OCI-LY7 (cell line): ENCODE measurements around the gene KLF2. TPM values are rescaled to one million over a fixed set of nuclear protein-coding genes. Genes with fewer than 3 reads are reported as not detected.

Source experiments
- BruUV-seq: library from RNA; stranded (reverse); fragments of 400-500 nt; replicated peaks from 2 replicates; lab custom pipeline; 2021; lab: Mats Ljungman, UMichigan
- CTCF ChIA-PET: fragments of 300-600 bp; sonication (Branson Sonifier 250); formaldehyde crosslinking; loops from one replicate; lab custom pipeline; 2022; ENCODE audit warnings: antibody characterized with exemption; ENCODE audit not compliant: unreplicated experiment; lab: Charles Lee
- POLR2A ChIA-PET: fragments of 300-600 bp; sonication (Branson Sonifier 250); formaldehyde crosslinking; loops from one replicate; lab custom pipeline; 2022; ENCODE audit warnings: antibody characterized with exemption; lab: Charles Lee
- DNase-seq: peaks from one replicate; pipeline ENCODE4 v3.0.0-alpha.2; 2015; ENCODE audit warnings: low spot score
- H2AFZ ChIP-seq: fragments of 200-600 bp; sonication (generic), shearing (Covaris generic); 2 replicates; pipeline ENCODE4 v1.6.1; 2014; ENCODE audit warnings: mild to moderate bottlenecking, antibody characterized with exemption, low read length, moderate library complexity
- H3K27ac ChIP-seq: fragments of 200-600 bp; sonication (generic); 2 replicates; pipeline ENCODE4 v1.5.1; 2014; ENCODE audit warnings: mixed run types, low read depth, mild to moderate bottlenecking, moderate library complexity, low read length, inconsistent platforms; ENCODE audit not compliant: poor library complexity, severe bottlenecking
- H3K36me3 ChIP-seq: fragments of 200-600 bp; sonication (generic); 2 replicates; pipeline ENCODE4 v1.6.1; 2014; ENCODE audit warnings: mild to moderate bottlenecking, antibody characterized with exemption, low read length, moderate library complexity, mixed read lengths; ENCODE audit not compliant: insufficient read depth
- H3K4me1 ChIP-seq: fragments of 200-600 bp; sonication (generic); 2 replicates; pipeline ENCODE4 v1.5.1; 2014; ENCODE audit warnings: mild to moderate bottlenecking, low read length; ENCODE audit not compliant: insufficient read depth, poor library complexity, severe bottlenecking
- H3K4me2 ChIP-seq: fragments of 200-600 bp; sonication (generic); 2 replicates; pipeline ENCODE4 v1.6.1; 2014; ENCODE audit warnings: mild to moderate bottlenecking, low read length
- H3K4me3 ChIP-seq: fragments of 200-600 bp; sonication (generic); 2 replicates; pipeline ENCODE4 v1.5.1; 2014; ENCODE audit warnings: mild to moderate bottlenecking, low read depth, low read length; ENCODE audit not compliant: poor library complexity, severe bottlenecking
- H3K79me2 ChIP-seq: fragments of 200-600 bp; sonication (generic); 2 replicates; pipeline ENCODE4 v1.6.1; 2016; ENCODE audit warnings: low read depth, mild to moderate bottlenecking, low read length, moderate library complexity, mixed read lengths; ENCODE audit not compliant: insufficient read depth
- H3K9me2 ChIP-seq: fragments of 200-600 bp; sonication (generic); 2 replicates; pipeline ENCODE4 v1.6.1; 2016; ENCODE audit warnings: mild to moderate bottlenecking, low read length, mixed read lengths; ENCODE audit not compliant: insufficient read depth
- H3K9me3 ChIP-seq: fragments of 200-600 bp; sonication (generic); 2 replicates; pipeline ENCODE4 v1.6.1; 2014; ENCODE audit warnings: mild to moderate bottlenecking, mixed run types, low read length, mixed read lengths
- H4K20me1 ChIP-seq: fragments of 200-600 bp; sonication (generic); 2 replicates; pipeline ENCODE4 v1.6.1; 2014; ENCODE audit warnings: mild to moderate bottlenecking, antibody characterized with exemption, low read length, moderate library complexity, mixed read lengths; ENCODE audit not compliant: insufficient read depth
- EZH2phosphoT487 ChIP-seq: fragments of 200-600 bp; sonication (generic); IDR thresholded peaks from 2 replicates; pipeline ENCODE4 v1.6.1; 2018; ENCODE audit warnings: low read depth, borderline replicate concordance, mild to moderate bottlenecking, mixed run types, antibody characterized with exemption, low read length, moderate library complexity, mixed read lengths
- intact Hi-C: fragments of 100-400 bp; cut with micrococcal nuclease; formaldehyde crosslinking; loops from one replicate; pipeline ENCODE4 v1.10.0; 2022; ENCODE audit not compliant: unreplicated experiment
- total RNA-seq, 2 experiments: library from RNA; depleted of rRNA in 1 of 2; stranded (reverse); fragments of >200 nt in 1 of 2; shearing (Covaris generic) in 1 of 2; gene quantifications; 2 replicates each; pipeline ENCODE4 v1.2.3, GENCODE V29; 2014 to 2022
- TF ChIP-seq, protein P1 (sequence below): fragments of 200-600 bp; sonication (generic); conservative IDR thresholded peaks from 2 replicates; pipeline ENCODE4 v1.5.1; 2014; ENCODE audit warnings: mild to moderate bottlenecking, antibody characterized with exemption, low read length, moderate library complexity, mixed read lengths

KLF2 gene
- total RNA-seq, 2 experiments from 2014 or later = 6.2 to 8.6 TPM

DNA sequence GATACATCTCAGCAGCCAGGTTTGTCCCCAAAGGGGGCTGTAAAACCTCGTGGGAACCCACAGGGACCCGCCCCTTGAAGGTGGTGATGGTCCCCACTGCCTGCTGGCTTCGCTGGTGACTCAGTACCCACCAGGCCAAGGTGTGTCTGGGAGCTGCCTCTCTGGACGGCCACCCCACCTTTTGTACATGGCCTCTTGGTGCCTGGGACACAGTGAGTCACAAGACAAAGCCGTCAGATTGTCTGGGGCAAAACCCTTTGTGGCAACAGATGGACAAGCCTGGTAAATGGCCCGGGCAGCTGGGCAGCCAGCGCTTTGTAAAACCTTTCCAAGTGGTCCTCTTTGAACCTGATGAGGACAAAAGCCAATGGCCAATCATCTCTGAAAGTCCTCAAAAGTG lies 27.9 kb upstream of the KLF2 start:
- Histone ChIP-seq H3K4me2 (no peak overlapping the region), H3K36me3 (no peaks in the 10 kb centered on the region), H3K4me1 (peaks cover 19% of the 10 kb centered on the region), H3K9me3 (no peaks in the 10 kb centered on the region), H2AFZ (no peak overlapping the region), H3K4me3 (no peak overlapping the region), H4K20me1 (no peaks in the 10 kb centered on the region), H3K79me2 (no peaks in the 10 kb centered on the region), H3K27ac (no peak overlapping the region), H3K9me2 (no peaks in the 10 kb centered on the region)
- no peak for DNase-seq
- ChIA-PET CTCF (no interaction called here), POLR2A (no interaction called here)
- no TSS peak for BruUV-seq
- intact Hi-C loops = no loop called here
- TF ChIP-seq EZH2phosphoT487 = no peak
- TF ChIP-seq, protein P1, sequence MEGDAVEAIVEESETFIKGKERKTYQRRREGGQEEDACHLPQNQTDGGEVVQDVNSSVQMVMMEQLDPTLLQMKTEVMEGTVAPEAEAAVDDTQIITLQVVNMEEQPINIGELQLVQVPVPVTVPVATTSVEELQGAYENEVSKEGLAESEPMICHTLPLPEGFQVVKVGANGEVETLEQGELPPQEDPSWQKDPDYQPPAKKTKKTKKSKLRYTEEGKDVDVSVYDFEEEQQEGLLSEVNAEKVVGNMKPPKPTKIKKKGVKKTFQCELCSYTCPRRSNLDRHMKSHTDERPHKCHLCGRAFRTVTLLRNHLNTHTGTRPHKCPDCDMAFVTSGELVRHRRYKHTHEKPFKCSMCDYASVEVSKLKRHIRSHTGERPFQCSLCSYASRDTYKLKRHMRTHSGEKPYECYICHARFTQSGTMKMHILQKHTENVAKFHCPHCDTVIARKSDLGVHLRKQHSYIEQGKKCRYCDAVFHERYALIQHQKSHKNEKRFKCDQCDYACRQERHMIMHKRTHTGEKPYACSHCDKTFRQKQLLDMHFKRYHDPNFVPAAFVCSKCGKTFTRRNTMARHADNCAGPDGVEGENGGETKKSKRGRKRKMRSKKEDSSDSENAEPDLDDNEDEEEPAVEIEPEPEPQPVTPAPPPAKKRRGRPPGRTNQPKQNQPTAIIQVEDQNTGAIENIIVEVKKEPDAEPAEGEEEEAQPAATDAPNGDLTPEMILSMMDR = no peak

DNA sequence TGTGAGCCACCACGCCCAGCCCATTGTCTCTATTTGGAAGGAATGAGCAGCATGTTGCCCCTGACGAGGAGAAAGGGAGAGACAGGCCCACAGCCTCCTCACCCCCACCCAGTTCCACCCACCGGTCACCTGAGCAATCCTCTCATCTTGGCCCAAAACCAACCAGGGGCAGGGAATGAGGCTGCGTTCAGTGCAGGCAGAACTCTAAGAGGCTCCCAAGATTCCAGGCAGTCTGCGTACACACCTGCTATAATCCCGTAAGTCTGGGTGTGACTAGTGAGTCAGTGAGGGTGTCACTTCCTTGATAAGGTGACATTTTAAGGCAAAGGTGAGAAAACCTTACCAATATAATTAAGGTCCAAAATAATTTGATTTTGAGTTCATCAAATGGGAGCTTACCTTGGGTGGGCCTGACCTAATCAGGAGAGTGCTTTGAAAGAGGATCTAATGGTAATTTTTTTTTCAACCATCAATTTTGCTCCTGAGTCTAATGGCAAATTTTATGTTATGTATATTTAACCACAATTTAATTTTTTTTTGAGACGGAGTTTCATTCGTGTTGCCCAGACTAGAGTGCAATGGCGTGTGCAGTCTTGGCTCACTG lies 26.9 kb upstream of the KLF2 start:
- peaks cover 28% of the 10 kb centered on the region for H3K4me1 ChIP-seq
- no peaks in the 10 kb centered on the region for H3K9me2 ChIP-seq
- H2AFZ ChIP-seq = no peak overlapping the region
- POLR2A ChIA-PET = interaction anchor here (0.6 kb wide), 1 partner anchor 982 kb away, joined by 3 read pairs; no protein-coding TSS in a partner anchor
- H3K4me2 ChIP-seq = no peak overlapping the region
- TF ChIP-seq EZH2phosphoT487 = no peak
- TF ChIP-seq, protein P1 = no peak
- intact Hi-C loops = no loop called here
- no peaks in the 10 kb centered on the region for H3K79me2 ChIP-seq
- no peaks in the 10 kb centered on the region for H4K20me1 ChIP-seq
- DNase-seq = no peak
- H3K4me3 ChIP-seq = no peak overlapping the region
- no TSS peak for BruUV-seq
- CTCF ChIA-PET = no interaction called here
- H3K36me3 ChIP-seq = no peaks in the 10 kb centered on the region
- H3K9me3 ChIP-seq = no peaks in the 10 kb centered on the region
- no peak overlapping the region for H3K27ac ChIP-seq

DNA sequence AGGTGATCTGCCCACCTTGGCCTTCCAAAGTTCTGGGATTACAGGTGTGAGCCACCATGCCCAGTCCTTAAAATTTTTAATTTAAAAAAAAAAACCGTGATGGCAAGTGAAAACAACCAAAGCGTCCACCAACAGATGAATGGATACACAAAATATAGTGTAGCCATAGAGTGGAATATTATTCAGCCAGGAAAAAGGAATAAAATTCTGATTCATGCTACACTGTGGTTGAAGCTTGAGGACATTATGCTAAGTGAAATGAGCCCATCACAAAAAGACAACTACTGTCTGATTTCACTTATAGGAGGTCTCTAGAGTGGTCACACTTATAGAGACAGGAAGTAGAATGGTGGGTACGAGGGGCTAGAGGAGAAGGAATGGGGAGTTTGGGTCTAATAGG lies 26.3 kb upstream of the KLF2 start:
- Histone ChIP-seq H3K9me2 (no peaks in the 10 kb centered on the region), H3K79me2 (no peaks in the 10 kb centered on the region), H3K27ac (no peak overlapping the region), H3K9me3 (no peaks in the 10 kb centered on the region), H4K20me1 (no peaks in the 10 kb centered on the region), H2AFZ (no peak overlapping the region), H3K36me3 (no peaks in the 10 kb centered on the region), H3K4me3 (no peak overlapping the region), H3K4me2 (no peak overlapping the region), H3K4me1 (peaks cover 33% of the 10 kb centered on the region)
- DNase-seq = no peak
- intact Hi-C loops = no loop called here
- CTCF ChIA-PET = no interaction called here
- POLR2A ChIA-PET = no interaction called here
- no TSS peak for BruUV-seq
- no peak for TF ChIP-seq EZH2phosphoT487
